GM03348 (cell line): ENCODE results near the gene LMLN.
"Not testable (repeated sequence)": the region's sequence is repeated elsewhere in the genome, so short reads cannot be mapped to it uniquely, and the experiment has no call there.

Experiments
- DNase-seq: peaks from one replicate; pipeline ENCODE4 v3.0.0; 2012; ENCODE audit warnings: low spot score

LMLN gene

DNA sequence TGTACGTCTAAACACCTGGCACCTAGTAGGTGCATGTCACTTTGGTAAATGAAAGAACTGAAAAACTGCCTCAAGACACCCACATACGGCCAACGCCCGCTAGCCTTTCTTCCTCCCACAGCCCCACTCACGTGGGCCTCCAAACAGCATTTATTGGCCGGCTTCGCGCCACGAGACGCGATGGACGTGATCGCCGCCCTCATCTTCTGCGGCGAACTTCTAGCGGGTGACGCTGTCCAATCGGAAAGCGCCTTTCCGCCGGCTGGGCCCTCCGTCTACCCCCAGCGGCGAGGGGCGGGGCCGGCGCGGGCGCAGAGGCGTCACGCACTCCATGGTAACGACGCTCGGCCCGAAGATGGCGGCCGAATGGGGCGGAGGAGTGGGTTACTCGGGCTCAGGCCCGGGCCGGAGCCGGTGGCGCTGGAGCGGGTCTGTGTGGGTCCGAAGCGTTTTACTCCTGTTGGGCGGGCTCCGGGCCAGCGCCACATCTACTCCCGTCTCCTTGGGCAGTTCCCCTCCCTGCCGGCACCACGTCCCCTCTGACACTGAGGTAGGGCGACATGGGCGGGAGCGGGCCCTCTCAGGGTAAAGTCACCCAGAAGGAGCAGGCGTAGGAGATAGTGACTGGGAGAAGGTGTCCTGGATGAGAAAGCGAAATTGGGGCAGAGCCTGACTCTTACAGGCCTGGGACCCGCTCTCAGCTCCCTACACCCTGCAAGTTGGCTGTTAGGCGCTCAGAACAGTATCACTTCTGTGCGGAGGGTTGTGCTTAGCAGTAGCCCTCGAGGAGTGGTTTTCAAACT is at the start of gene LMLN:
Gene LMLN, plus strand, starts transcription at position 327 of the 803 bp plus-strand sequence. Its CDS starts 29 bp downstream, at position 356.
- DNase-seq = peak; percentile 99

DNA sequence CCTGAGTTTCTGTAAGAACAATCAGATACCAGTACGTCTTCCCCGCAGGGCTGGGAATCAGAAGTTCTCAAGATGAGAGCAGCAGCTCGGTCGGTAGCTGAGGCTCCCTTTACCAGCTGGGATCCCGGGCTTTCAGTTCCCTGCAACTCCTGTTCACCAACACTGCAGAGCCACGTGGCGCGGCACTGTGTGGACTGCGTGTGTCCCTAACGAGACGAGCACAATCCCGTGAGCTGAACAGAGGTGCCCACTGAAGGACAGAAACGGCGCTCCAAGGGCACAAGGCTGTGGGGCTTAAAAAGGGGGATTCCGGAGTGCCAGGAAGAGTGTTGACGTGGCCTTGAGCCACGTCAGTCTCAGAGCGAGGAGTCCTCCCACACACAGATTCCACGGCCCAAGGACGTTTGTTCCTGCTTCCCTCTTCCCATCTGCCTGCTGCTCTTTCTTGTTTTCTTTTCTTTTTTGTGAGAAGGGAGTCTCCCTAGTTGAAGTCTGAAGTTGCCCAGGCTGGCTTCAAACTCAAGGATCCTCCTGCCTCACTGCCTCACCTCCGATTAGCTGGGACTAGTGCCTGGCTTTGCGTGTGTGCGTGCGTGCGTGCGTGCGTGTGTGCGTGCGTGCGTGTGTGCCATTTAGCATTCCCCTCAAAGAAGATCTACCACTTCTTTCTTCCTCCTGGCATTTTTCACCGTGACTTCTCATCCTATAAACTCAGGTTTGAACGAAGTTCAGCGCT is 47.1 kb upstream of the LMLN start:
- DNase-seq = no peak

GRCh38 chr3:197913641-197914380 is 46.2 kb upstream of the LMLN start:
- no peak for DNase-seq

GRCh38 chr3:197921429-197922275 is 38.4 kb upstream of the LMLN start:
- DNase-seq = not testable (repeated sequence)

- no peak for DNase-seq
These were observed 33.6 kb upstream of the LMLN start for GRCh38 chr3:197926418-197926817.

DNA sequence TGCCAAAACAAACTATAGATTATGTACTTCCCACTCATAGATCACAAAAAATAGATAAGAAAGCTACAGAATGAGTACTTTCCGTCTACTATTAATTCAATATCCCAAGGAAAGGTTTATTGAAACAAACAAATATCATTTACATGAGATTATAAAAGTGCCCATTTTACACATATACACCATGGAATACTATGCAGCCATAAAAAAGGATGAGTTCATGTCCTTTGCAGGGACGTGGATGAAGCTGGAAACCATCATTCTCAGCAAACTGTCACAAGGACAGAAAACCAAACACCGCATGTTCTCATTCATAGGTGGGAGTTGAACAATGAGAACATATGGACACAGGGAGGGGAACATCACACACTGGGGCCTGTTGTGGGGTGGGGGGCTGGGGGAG is 32.4 kb upstream of the LMLN start:
- DNase-seq = not testable (repeated sequence)

DNA sequence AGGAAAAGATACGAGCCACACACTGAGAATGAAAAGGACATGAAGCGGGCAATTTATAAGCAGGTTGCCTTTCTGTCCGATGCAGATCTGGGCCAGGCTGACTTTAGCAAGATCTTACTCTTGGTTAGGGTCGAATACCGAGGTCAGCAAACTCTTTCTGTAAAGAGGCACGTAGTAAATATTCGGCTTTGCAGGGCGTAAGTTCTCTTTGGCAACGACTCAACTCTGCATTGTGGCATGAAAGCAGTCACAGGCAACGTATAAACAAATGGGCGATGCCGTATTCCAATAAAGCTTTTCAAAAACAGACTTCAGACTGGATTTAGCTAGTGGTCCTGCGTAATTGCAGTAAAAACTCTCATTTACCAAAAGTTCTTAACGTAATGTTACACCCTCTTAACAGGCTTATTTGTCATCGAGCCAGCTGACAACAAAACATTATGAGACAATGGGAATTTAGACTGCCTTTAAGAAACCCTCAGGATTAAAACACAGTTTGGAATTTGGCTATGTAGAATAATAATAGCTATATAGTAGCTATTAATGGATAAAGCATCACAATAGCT is 23.1 kb upstream of the LMLN start:
- no peak for DNase-seq

DNA sequence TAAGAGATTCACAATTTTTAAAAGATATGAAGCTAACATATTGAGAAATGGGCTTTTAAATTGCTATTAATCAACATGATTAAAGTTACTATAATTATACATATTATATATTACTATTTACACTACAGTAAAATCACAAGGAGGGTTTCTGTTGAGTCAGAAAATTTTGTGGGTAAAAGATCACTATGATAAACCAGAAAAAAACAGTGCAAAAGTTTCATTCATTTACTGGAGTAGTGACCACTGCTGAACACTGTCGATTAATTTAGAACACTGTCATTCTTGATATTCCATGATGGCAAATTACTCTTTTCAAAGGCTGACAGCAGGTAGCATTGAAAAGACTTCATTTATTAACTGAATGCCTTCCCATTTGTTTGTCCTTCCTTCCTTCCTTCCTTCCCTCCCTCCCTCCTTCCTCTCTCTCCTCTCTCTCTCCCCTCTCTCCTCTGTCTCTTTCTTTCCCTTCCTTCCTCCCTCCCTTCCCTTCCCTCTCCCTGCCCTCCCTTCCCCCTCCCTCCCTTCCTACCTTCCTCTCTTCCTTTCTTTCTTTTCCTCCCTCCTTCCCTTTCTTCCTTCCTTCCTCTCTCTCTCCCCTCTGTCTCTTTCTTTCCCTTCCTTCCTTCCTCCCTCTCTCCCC is 19.2 kb upstream of the LMLN start:
- no peak for DNase-seq

DNA sequence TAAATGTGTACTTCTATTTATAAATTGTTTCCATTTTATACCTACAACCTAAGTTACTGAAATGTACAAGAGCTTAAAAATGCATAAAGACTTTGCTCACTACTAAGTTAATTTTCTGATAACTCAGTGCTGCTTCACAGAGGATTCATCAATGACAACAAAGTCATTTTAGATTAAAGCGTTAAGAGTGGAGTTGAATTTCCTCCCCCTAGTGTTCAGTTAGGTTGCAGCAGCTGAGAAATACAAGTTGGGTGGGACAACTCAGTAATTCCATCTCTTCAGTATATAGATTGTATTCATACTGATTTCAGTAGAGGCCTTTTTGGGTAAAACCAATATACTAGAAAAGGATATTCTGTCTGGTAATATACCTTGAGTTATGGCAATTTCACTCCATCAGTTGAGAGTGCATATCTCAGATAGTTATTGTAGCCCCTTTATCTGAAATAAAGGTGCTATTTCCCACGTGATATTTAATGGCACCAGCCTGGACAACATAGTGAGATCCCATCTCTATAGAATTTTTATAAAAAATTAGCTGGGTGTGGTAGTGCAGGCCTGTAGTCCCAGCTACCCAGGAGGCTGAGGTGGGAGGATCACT is 17.0 kb upstream of the LMLN start:
- peak; percentile 52 for DNase-seq

- no peak for DNase-seq
These were observed 10.7 kb upstream of the LMLN start for GRCh38 chr3:197949191-197949777.

GRCh38 chr3:197949778-197950676 is 10.0 kb upstream of the LMLN start, which contains the start of gene RPL35A:
Gene RPL35A (plus strand): TSS chr3:197950190. CDS start chr3:197950968, 778 bp downstream.
- DNase-seq = peak; percentile 88

DNA sequence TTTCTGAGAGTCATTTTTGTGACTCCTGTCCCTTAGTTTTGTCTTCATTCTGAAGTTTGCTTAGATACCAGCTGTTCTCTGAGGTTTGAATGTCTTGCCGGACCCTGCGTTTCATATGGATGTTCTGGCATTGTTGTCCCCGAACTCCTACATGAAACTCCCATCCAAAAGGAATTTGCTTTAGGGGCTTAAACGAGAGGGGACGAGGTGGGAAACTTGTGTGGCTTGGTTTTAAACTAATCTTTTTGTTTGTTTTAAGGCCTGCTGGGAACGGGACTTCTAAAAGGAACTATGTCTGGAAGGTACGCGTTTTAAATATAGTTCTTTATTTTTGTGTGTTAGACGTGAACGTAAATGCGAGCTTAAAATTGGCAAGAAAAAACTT is 9.3 kb upstream of the LMLN start:
- no peak for DNase-seq

GRCh38 chr3:197951392-197951990 is 8.5 kb upstream of the LMLN start:
- no peak for DNase-seq

- DNase-seq = no peak
These were observed 7.6 kb upstream of the LMLN start for GRCh38 chr3:197952440-197952839.

DNA sequence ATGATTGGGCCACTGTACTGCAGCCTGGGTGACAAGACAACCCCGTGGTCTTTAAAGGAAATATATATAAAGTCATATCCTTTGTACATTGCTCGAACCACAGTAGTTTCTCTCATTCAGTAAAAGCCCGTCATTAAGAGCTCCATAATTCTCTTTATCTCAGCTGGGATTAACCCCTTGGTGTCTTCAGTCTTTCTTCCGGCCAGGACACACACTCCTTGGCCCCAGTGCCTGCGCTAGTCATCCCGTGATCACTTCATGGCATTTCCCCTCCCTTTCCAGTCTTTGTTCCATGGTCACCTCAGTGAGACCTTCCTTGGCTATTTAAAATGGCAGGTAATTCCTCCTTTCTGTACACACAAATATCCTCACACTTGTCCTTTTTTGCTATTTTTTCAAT is 6.7 kb upstream of the LMLN start:
- DNase-seq = no peak

DNA sequence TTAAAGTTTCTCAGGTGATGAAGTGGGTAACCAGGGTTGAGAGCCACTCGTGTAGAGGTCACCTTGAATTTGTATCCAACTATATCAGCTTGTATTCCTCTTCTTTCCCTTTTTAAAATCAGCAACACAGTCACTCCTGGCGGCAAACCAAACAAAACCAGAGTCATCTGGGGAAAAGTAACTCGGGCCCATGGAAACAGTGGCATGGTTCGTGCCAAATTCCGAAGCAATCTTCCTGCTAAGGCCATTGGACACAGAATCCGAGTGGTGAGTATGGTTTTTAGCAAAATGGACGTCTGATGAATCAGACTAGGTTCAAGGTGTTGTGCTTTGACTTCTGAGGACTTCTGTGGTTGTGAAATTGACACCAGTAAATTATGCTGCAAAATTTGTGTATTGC is 6.1 kb upstream of the LMLN start:
- DNase-seq = no peak

DNA sequence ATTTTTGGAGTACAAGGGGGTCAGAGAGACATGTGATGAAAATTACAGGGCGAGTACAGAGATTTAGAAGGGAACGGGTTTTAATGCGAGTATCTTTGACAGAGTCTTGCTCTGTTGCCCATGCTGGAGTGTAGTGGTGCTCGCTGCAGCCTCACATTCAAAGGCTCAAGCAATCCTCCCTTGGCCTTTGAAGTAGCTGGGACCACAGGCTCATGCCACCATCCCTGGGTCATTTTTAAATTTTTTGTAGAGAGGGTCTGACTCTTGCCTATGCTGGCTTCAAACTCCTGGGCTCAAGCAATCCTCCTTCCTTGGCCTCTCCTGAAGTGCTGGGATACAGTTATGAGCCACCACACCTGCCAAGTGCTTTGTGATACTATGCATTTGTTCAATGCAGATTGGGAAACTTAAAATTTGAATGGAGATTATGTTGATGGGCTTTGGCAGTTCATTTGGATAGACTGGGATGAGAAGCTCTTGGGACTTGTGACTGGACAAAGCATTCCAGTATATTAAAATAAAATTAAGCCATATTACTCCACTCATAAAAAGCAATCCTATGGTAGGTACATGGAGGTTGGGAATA is 4.0 kb upstream of the LMLN start:
- no peak for DNase-seq

GRCh38 chr3:197956626-197956988 is 3.4 kb upstream of the LMLN start:
- DNase-seq = no peak
